HK-2 (cell line): ENCODE results near the gene INPP4B.
"Not testable (repeated sequence)": the region's sequence is repeated elsewhere in the genome, so short reads cannot be mapped to it uniquely, and the experiment has no call there.

Experiments used
- DNase-seq: peaks from one replicate; pipeline ENCODE4 v3.0.0-alpha.2; 2018; ENCODE audit not compliant: unreplicated experiment

INPP4B gene

DNA sequence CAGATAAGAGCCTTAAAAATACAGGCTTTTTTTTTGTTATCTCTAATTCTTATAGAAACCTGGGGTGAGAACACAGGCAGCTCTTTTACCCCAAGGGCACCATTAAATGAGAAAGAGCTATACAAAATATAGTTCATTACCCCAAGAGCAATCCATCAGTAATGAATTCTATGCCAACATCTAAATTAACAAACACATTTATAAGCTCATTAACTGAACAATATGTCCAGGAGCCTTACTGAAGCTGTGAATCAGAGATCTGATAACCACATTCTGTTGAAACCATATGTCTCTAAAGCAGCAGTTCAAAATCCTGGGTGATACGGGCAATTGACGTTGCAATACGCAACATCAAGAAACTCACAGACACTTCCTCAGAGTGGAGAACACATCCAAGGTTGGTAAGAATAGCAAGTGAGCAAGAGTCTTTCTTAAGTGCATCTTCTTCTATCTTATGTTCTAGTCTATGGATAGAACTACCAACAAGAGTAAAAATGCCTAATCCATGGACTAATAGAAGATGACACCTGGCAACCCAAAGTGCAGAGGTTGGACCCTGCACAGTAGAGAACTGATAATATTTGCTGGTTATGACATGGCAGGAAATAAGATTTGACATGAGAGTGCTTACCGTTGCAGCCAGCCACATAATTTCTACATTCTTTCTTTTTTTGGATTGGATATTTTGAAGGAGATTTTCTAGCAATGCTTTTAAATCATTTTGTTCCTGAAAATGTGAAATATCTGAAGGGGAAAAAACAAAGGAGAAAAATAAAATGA, 760.4 kb downstream of the INPP4B start:
- no peak for DNase-seq

DNA sequence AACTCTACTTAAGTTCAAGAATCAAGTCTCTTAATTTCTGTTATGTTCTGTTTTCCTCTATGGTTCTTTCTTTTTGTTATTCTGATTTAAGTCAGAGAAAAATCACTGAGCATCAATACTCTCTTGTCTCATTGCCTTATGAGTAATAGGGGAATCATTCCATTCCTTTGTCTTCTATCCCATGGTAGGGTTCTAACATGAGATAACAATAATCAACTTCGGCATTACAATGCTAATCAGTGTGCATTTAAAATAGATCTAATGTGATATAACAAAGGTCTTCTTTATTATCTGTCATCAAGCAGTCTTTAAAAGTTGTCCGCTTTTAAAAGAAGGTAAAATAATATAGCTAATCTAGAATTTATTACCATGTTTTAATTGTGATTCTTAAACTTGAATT, 762.8 kb downstream of the INPP4B start:
- no peak for DNase-seq

DNA sequence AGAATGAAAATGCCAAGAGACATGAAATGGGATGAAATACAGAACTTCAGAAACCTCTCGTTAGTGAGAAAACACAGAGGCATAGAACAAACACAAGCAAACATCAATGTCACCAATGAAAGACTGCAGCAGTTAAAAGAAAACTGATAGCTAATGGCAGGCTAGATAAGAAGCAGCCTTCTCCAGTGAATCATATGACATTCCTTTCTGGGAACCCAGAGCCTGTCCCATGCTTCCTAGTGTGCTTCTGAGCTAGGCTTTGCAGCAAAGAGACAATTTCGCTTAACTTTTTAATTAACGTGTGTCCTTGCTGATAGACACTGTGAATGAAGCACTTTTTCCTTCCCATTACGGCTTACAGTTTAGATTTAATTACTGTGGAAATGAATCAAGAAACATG, 765.1 kb downstream of the INPP4B start:
- DNase-seq = no peak

DNA sequence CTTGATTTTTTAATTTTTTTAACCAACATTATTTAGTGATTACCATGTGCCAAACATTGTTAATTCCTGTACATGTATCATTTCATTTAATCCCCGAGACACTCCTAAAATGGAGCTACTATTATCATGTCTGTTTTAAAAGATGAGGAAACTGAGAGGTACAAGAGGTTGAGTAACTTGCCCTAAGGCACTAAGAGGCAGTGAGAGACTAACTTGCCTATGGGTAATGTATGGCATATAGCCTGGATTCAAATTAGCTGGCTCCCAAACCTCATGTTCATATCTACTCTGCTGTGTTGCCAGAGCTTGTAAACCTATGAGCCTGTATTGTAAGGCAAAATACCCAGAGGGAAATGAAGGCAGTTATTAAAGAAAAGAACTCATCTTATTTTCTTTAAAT, 766.1 kb downstream of the INPP4B start:
- DNase-seq = no peak

DNA sequence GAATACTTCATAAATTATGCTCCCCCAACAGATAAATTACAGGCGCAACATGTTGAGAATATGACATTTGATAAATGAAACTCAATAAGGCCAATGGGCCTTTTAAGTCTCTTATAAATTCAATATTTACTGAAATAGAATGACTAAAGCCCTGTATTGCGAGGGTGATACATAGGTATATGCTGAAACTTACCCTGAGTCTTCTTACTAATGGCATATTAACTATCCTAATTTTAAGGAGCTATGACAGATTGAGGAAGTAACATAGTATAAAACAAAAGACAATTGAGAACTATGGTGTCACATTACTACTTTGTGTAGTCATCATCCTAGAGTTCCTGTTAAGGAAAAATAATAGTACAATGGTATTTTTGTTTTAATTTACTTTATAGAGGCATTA, 769.1 kb downstream of the INPP4B start:
- no peak for DNase-seq

DNA sequence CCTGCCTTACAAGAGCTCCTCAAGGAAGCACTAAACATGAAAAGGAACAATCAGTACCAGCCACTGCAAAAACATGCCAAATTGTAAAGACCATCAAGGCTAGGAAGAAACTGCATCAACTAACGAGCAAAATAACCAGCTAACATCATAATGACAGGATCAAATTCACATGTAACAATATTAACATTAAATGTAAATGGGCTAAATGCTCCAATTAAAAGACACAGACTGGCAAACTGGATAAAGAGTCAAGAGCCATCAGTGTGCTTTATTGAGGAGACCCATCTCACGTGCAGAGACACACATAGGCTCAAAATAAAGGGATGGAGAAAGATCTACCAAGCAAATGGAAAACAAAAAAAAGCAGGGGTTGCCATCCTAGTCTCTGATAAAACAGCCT, 777.8 kb downstream of the INPP4B start:
- not testable (repeated sequence) for DNase-seq

DNA sequence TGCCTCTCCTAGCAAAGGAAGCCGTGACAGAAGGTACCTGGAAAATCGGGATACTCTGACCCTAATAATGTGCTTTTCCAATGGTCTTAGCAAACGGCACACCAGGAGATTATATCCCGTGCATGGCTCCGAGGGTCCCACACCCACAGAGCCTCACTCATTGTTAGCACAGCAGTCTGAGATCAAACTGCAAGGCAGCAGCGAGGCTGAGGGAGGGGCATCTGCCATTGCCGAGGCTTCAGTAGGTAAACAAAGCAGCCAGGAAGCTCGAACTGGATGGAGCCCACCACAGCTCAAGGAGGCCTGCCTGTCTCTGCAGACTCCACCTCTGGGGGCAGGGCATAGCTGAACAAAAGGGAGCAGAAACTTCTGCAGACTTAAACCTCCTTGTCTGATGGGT, 779.5 kb downstream of the INPP4B start:
- DNase-seq = not testable (repeated sequence)

DNA sequence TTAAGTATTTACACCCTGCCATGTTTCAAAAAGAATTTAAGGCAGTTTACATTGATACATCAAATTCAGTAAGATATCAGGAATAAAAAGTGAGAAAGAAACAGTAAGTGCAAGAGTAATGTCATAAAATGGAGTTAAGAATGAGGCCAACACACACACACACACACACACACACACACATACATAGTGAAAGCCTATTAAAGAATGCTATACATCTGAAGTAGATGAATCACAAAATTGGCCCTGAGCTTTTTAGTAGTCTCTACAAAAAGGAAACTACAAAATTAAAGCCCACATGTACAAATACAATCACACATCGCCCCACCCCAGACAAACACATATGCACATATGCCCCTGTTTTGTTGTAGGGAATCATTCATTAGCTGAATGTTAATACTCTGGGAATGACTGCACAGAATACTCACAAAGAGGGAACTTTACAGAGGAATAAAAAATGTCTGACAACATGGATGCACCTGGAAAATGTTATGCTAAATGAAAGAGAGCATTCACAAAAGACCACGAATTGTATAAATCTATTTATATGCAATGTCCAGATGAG, 780.9 kb downstream of the INPP4B start:
- DNase-seq = no peak

DNA sequence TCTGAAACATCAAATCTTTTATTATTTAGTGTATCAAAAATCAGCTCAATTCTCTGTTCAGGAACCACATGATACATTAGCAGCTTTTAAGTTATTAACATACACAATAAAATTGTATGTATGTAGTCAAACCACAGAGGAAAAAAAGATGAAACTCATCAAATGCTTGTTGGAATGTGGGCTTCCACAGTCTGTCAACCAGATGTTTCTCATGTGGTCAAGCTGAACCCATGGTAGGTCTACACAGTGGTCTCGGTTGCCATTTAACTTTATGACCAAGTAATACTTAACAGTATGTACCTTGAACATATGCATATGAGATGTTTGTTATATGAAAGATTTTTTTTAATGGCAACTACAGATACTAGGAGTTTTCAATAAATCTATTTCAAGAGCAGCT, 781.9 kb downstream of the INPP4B start:
- DNase-seq = no peak

DNA sequence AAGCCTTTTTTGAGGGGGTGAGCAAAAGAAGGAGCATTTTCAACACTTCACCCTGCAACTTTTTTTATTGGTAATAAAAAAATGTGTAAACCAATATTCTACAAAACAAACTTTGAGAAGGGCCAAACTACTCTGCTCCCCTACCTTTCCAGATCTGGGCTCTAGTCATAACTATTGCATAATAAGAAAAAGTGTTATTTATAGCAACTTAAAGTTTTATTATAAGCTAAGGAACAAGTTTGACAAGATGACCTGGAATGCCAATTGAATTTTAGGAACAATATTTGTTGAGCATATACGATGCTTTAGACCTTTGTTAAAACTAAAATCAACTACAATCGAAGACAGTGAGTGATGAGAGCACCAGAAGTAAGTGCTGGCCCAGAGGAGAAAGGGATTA, 800.1 kb downstream of the INPP4B start:
- no peak for DNase-seq

DNA sequence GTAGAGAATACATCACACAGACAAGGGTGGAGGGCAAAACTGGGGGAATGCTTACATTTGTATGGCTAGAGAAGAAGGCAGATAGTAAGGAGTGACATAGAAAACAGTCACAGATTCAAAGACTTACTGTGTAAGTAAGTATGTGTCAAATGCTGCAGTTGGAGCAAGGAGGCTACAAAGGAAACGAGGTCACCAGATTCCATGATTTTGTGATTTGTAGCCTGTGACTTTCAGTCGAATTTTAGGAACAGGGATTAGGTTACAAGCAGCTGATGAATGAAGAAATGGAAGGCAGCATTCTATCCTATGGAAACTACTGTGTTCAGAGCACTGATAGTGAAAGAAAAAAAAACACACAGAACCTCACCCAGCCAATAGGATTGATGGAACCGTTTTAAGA, 801.8 kb downstream of the INPP4B start:
- DNase-seq = no peak

DNA sequence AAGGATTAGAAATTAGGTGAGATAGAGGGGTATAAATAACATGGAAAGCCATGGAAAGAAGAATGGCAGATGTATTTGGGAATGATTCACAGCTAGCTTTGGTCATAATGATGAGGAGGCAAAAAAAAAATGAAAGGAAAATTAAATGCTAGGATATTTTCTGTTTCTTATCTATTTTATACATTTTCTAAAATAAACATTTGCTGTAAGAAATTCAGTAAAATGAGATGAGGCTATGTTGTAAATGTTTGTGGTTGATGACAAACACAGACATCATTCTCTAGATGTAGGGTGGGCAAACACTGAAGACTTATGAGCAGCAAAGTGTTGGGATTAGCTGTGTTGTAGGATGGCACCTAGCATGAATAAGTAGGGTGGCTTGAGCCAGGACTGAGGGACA, 802.6 kb downstream of the INPP4B start:
- DNase-seq = no peak

DNA sequence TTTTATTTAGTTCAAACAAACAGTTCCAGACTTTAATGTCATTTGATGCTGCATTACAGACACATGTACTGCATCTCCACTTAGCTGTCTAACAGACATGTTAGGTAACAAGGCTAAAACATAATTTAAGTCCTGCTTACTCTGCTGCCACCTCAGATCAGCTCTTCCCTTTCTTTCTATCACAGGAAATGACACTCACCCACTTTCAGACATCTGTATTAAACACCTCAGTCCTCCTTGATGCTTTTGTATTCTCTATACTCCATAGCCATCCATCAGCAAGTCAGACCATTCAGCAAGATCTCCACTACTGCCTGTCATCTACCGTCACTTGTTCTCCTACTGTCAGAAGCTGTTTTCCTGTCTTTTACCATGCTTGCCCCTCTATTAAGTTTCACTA, 804.3 kb downstream of the INPP4B start:
- no peak for DNase-seq

DNA sequence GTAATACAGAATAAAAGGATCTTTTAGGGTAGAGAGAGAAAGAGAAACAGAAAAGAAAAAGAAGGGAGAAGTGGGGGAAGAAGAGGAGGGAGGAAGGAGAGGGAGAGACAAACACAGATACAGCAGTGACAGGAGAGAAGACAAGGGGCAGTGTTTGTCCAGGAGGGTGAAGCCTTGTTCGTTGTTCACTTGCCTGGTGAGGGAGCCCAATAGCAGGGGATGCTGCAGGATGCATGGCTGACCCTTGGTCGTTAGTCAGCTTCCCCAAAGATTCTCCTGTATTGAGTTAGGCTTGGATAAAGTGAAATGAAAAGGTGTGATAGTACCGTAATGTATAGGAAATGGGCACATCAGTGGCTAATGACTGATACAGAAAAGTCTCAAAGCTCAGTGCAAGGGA, 806.1 kb downstream of the INPP4B start:
- DNase-seq = no peak

DNA sequence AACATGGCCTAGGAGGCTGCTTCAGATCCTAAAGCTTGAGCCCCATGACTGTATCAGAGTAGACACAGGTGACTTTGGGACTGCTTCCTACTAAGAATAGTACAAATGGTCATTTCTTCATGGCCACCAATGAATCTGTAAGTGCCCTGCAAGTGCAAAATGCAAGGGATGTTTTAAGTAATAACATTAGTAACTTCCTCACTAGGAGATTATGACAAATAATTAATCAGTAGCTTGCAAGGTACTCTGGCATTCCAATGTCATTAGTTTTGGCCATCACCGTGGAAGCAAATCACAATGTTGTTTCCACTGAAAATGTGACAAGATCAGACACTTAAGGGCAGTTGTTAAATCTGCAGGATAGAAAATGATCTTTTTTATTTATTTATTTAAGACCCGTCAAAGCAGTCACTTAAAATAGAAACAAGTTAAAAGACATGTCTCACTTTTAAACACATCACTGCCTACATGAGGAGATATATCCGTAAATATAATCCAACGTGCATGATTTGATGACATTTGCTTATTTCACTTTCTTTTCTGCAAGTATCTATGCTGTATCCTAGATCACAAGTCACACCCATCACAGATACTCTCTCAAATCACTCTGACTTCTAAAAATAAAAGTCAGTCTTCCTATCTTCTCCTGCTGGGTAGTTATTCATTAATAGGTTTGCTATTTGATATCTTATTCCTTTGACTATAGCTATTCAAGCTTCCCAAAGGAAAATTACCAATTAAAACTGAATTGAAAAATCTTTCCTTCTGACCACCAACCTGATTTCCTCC, 809.1 kb downstream of the INPP4B start:
- DNase-seq = peak; percentile 29

DNA sequence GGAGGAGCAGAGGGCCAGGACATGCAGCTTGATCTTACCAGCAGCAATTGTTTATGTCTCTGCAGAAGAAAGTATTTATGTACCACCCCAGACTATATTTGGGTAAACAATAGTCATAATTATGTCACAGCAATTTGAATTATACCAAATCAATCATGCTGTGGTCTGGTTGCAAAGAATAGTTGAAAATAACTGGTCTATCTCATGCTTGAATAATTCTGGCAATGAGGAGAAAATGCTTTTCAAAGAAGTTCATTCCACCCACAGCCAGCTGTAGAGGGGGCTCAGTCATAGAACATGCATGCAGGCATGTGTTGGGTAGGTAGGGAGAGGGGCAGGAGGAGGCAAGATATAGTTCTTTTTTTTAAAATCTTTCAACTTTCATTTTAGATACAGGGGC, 810.5 kb downstream of the INPP4B start:
- DNase-seq = no peak

DNA sequence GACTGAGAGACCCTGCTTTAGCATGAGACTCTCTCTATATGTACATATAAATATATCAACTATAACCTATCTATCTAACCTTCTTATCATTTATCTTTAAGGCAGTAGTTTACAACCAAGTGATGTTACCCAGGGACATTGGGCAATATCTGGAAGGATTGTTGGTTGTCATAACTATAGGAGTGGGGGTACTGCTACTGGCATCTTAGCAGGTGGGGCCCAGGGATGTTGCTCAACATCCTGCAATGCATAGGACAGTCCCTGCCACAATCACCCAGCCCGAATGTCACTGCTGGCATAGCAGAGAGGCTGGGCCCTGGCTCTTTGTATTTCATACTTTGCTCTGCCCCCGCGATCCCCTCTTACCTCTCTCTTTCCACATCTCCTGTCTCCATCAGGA, 812.0 kb downstream of the INPP4B start:
- no peak for DNase-seq

DNA sequence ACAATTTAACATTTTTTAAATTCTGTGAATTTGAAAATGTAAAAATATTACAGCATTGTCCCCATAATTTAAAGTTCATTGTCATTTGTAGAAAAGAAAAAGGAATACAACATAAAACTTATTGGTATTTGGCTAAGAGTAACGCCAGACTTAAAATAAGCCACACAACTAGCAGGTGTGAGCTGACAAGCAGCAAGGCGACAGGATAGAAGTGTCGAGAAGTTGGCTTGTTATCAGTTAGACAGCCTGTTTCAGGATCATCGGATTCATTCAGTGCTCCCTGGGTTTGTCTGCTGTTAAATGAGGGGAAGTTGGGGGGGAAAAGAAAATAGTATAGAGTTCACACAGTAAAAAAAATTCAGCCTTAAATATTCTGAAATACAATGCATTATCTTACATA, 816.1 kb downstream of the INPP4B start:
- no peak for DNase-seq

DNA sequence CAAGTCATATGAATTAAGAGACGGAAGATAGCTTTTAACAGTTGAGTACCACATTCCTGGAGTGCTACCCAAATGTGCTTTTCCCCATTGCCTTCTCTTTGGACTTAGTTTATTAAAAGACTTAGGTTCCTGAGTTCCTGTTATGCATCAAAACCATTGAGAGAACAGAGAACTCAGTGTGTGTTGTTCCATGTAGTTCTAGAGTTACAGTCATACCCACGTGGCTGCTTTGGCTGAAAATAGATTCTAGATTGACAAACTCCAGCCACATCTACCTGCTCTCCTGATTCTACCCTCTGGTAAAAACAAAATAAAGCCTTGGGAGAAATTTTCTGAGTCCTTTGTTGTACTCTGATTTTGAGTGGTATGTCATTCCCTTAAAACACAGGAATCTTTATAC, 824.3 kb downstream of the INPP4B start:
- DNase-seq = no peak

DNA sequence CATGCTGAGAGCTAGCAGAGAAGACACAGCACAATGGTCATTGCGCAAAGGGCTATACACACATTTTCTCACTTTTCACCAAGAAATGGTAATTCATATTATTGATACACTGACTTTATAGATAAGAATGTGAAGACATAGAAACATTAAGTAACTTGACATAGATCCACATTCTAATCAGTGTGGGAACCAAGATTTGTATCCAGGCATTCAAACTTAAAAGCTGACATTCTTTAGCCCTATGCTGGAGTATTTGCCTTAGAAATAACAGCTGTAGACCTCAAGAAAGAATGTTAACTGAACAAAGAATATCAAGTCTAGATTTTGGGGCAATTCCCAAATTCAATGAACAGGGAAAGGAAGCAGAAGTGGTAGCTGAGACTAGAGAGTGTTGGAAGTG, 824.9 kb downstream of the INPP4B start:
- no peak for DNase-seq

DNA sequence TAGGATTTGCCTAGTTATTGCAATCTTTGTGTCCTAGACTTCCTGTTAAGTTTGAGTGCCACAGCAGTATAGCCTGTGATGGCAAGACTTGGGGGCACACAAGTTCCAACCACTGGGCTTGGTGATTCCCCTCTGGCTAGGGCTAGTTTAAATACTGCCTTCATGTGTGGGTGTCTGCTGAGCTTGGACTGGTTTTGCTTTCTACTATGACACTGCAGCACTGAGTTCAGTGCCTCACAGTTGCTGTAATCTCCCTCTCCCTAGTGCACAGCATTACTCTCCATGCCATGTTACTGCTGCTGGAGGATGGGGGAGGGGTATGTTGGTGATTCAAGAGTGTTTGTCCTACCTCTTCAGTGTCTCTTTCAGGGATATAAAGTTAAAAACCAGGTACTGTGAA, 830.1 kb downstream of the INPP4B start:
- no peak for DNase-seq

DNA sequence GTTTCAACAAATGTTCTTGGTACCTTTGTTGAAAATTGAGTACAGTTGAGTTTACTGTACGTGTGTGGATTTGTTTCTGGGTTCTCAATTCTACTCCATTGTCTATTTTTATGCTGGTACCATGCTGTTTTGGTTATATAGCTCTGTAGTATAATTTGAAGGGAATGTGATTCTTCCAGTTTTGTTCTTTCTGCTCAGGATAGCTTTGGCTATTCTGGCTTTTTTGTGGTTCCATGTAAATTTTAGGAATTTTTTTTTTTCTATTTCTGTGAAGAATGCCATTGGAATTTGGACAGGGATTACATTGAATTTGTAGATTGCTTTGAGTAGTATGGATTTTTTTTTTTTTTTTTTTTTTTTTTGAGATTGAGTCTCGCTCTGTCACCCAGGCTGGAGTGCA, 836.4 kb downstream of the INPP4B start:
- no peak for DNase-seq

DNA sequence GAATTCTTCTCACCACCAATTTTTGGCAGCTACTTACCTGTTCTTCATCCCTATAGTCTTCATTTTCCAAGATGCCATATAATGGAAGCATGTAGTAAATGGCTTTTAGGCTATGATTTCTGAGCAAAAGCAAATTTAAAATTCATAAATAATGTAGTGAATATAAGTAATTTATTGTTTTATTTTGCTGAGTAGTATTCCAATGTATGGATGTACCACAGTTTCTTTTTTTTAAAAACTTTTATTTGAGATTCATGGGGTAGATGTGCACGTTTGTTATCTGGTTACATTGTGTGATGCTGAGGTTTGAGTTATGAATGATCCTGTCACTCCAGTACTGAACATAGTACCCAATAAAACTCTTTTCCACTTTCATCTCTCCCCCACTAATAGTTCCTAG, 840.6 kb downstream of the INPP4B start:
- DNase-seq = no peak
